Neural cell (in vitro differentiated cells): ENCODE measurements around the gene MTRR. TPM values are rescaled to one million over a fixed set of nuclear protein-coding genes. Genes with fewer than 3 reads are reported as not detected.

Experiments used
- H2AFZ ChIP-seq: fragments of 200-600, 300-800 bp; sonication (generic), shearing (Covaris generic); 2 replicates; pipeline ENCODE4 v1.6.0; 2014; ENCODE audit warnings: low read depth, mild to moderate bottlenecking, antibody characterized with exemption, low read length, moderate library complexity
- H3F3A ChIP-seq: fragments of 200-600 bp; shearing (Covaris generic); 2 replicates; pipeline ENCODE4 v1.6.1; 2016; ENCODE audit warnings: mild to moderate bottlenecking, moderate library complexity, mixed read lengths, antibody characterized with exemption, low read length; ENCODE audit not compliant: insufficient read depth, poor library complexity, severe bottlenecking
- H3K27ac ChIP-seq: fragments of 200-600, 300-800 bp; sonication (generic), shearing (Covaris generic); 2 replicates; pipeline ENCODE4 v1.5.1; 2014; ENCODE audit warnings: mild to moderate bottlenecking, low read length, moderate library complexity
- H3K27me3 ChIP-seq: fragments of 300-800, 200-600 bp; sonication (generic), shearing (Covaris generic); 2 replicates; pipeline ENCODE4 v1.6.0; 2014; ENCODE audit warnings: mild to moderate bottlenecking, low read depth, low read length, moderate library complexity; ENCODE audit not compliant: insufficient read depth
- H3K36me3 ChIP-seq: fragments of 300-800, 200-600 bp; sonication (generic), shearing (Covaris generic); 2 replicates; pipeline ENCODE4 v1.5.1; 2014; ENCODE audit warnings: mild to moderate bottlenecking, antibody characterized with exemption, low read length, moderate library complexity; ENCODE audit not compliant: insufficient read depth
- H3K4me2 ChIP-seq: fragments of 300-800, 200-600 bp; sonication (generic), shearing (Covaris generic); 2 replicates; pipeline ENCODE4 v1.6.0; 2014; ENCODE audit warnings: mild to moderate bottlenecking, low read length
- H3K4me3 ChIP-seq: fragments of 300-800, 200-600 bp; sonication (generic), shearing (Covaris generic); 2 replicates; pipeline ENCODE4 v1.5.1; 2014; ENCODE audit warnings: mild to moderate bottlenecking, low read length, moderate library complexity
- H3K79me2 ChIP-seq: fragments of 200-600 bp; shearing (Covaris generic); replicated peaks from 2 replicates; pipeline ENCODE4 v1.6.0; 2014; ENCODE audit warnings: mild to moderate bottlenecking, low read length, moderate library complexity; ENCODE audit not compliant: insufficient read depth
- H3K9ac ChIP-seq: fragments of 300-800, 200-600 bp; sonication (generic), shearing (Covaris generic); 2 replicates; pipeline ENCODE4 v1.6.1; 2016; ENCODE audit warnings: mild to moderate bottlenecking, low read length, mixed read lengths
- H3K9me2 ChIP-seq: fragments of 200-600 bp; shearing (Covaris generic); 2 replicates; pipeline ENCODE4 v1.6.1; 2016; ENCODE audit warnings: mild to moderate bottlenecking, low read length, mixed read lengths; ENCODE audit not compliant: insufficient read depth
- H3K9me3 ChIP-seq: fragments of 200-600, 300-800 bp; sonication (generic), shearing (Covaris generic); 2 replicates; pipeline ENCODE4 v1.6.1; 2016; ENCODE audit warnings: mild to moderate bottlenecking, mixed run types, low read length, moderate library complexity, mixed read lengths
- H4K20me1 ChIP-seq: fragments of 200-600 bp; shearing (Covaris generic); 2 replicates; pipeline ENCODE4 v1.6.1; 2016; ENCODE audit warnings: mild to moderate bottlenecking, mixed run types; ENCODE audit not compliant: insufficient read depth
- EP300 ChIP-seq: fragments of 450-650 bp; conservative IDR thresholded peaks from 2 replicates; pipeline ENCODE4 v1.6.1; 2014; ENCODE audit warnings: antibody characterized with exemption, mild to moderate bottlenecking, moderate library complexity; ENCODE audit not compliant: poor library complexity, severe bottlenecking
- EZH2 ChIP-seq: fragments of 200-600, 300-800 bp; shearing (Covaris generic), sonication (generic); IDR thresholded peaks from 2 replicates; pipeline ENCODE4 v1.6.1; 2014; ENCODE audit warnings: antibody characterized with exemption, low read length, borderline replicate concordance, mild to moderate bottlenecking; ENCODE audit not compliant: insufficient read depth, poor library complexity, severe bottlenecking
- MXI1 ChIP-seq: fragments of 450-650 bp; conservative IDR thresholded peaks from 2 replicates; pipeline ENCODE4 v1.6.1; 2014; ENCODE audit warnings: antibody characterized with exemption, mild to moderate bottlenecking; ENCODE audit not compliant: poor library complexity, severe bottlenecking
- POLR2AphosphoS5 ChIP-seq: IDR thresholded peaks from 2 replicates; pipeline ENCODE4 v1.6.1; 2012
- RAD21 ChIP-seq: fragments of 450-650 bp; conservative IDR thresholded peaks from 2 replicates; pipeline ENCODE4 v1.6.1; 2014; ENCODE audit warnings: antibody characterized with exemption, mild to moderate bottlenecking, moderate library complexity
- SMC3 ChIP-seq: fragments of 450-650 bp; conservative IDR thresholded peaks from 2 replicates; pipeline ENCODE4 v1.6.1; 2014; ENCODE audit warnings: antibody characterized with exemption, mild to moderate bottlenecking, moderate library complexity; ENCODE audit not compliant: poor library complexity
- TAF1 ChIP-seq: IDR thresholded peaks from 2 replicates; pipeline ENCODE4 v1.6.1; 2012; ENCODE audit warnings: low read depth
- polyA plus RNA-seq: library from polyadenylated mRNA; depleted of rRNA; stranded (reverse); fragments of >200 nt; gene quantifications from 2 replicates; pipeline ENCODE4 v1.2.3, GENCODE V29; 2014
- TF ChIP-seq, protein P1 (sequence below): fragments of 450-650 bp; IDR thresholded peaks from 2 replicates; pipeline ENCODE4 v1.5.1; 2014; ENCODE audit warnings: antibody characterized with exemption, mild to moderate bottlenecking, moderate library complexity; ENCODE audit not compliant: poor library complexity, severe bottlenecking
- TF ChIP-seq, protein P2 (sequence below): IDR thresholded peaks from 2 replicates; pipeline ENCODE4 v1.6.1; 2012; ENCODE audit warnings: borderline replicate concordance

MTRR gene
- polyA plus RNA-seq, 1 donor from 2014 or later, result 34.1 TPM

DNA sequence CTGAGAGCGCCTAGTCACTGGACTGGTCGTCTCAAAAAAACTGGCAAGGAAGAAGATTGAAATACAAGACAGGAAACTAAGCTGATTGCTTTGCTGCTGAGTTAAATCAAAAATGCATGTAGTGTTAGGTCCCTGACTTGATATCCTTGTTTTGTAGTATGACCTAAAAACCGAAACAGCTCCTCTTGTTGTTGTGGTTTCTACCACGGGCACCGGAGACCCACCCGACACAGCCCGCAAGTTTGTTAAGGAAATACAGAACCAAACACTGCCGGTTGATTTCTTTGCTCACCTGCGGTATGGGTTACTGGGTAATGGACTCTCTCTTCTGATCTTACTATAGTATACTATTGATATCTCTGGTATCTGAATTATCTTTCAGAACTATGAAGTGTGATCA, 4.3 kb downstream of the MTRR start:
- Histone ChIP-seq H3K9me2 (no peaks in the 10 kb centered on the region), H3K36me3 (peaks cover 7% of the 10 kb centered on the region), H3K4me3 (no peak overlapping the region), H4K20me1 (no peaks in the 10 kb centered on the region), H3F3A (no peaks in the 10 kb centered on the region), H3K79me2 (peaks cover 32% of the 10 kb centered on the region), H3K27me3 (no peaks in the 10 kb centered on the region), H3K4me2 (no peak overlapping the region), H3K9ac (no peak overlapping the region), H2AFZ (no peak overlapping the region), H3K27ac (no peak overlapping the region), H3K9me3 (no peaks in the 10 kb centered on the region)
- no peak for TF ChIP-seq EZH2
- TF ChIP-seq, protein P1, sequence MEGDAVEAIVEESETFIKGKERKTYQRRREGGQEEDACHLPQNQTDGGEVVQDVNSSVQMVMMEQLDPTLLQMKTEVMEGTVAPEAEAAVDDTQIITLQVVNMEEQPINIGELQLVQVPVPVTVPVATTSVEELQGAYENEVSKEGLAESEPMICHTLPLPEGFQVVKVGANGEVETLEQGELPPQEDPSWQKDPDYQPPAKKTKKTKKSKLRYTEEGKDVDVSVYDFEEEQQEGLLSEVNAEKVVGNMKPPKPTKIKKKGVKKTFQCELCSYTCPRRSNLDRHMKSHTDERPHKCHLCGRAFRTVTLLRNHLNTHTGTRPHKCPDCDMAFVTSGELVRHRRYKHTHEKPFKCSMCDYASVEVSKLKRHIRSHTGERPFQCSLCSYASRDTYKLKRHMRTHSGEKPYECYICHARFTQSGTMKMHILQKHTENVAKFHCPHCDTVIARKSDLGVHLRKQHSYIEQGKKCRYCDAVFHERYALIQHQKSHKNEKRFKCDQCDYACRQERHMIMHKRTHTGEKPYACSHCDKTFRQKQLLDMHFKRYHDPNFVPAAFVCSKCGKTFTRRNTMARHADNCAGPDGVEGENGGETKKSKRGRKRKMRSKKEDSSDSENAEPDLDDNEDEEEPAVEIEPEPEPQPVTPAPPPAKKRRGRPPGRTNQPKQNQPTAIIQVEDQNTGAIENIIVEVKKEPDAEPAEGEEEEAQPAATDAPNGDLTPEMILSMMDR, result no peak
- TF ChIP-seq RAD21, result no peak
- TF ChIP-seq POLR2AphosphoS5, result no peak
- no peak for TF ChIP-seq SMC3
- TF ChIP-seq, protein P2, sequence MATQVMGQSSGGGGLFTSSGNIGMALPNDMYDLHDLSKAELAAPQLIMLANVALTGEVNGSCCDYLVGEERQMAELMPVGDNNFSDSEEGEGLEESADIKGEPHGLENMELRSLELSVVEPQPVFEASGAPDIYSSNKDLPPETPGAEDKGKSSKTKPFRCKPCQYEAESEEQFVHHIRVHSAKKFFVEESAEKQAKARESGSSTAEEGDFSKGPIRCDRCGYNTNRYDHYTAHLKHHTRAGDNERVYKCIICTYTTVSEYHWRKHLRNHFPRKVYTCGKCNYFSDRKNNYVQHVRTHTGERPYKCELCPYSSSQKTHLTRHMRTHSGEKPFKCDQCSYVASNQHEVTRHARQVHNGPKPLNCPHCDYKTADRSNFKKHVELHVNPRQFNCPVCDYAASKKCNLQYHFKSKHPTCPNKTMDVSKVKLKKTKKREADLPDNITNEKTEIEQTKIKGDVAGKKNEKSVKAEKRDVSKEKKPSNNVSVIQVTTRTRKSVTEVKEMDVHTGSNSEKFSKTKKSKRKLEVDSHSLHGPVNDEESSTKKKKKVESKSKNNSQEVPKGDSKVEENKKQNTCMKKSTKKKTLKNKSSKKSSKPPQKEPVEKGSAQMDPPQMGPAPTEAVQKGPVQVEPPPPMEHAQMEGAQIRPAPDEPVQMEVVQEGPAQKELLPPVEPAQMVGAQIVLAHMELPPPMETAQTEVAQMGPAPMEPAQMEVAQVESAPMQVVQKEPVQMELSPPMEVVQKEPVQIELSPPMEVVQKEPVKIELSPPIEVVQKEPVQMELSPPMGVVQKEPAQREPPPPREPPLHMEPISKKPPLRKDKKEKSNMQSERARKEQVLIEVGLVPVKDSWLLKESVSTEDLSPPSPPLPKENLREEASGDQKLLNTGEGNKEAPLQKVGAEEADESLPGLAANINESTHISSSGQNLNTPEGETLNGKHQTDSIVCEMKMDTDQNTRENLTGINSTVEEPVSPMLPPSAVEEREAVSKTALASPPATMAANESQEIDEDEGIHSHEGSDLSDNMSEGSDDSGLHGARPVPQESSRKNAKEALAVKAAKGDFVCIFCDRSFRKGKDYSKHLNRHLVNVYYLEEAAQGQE, result no peak
- TF ChIP-seq EP300, result no peak
- TF ChIP-seq MXI1, result no peak
- TF ChIP-seq TAF1, result no peak

DNA sequence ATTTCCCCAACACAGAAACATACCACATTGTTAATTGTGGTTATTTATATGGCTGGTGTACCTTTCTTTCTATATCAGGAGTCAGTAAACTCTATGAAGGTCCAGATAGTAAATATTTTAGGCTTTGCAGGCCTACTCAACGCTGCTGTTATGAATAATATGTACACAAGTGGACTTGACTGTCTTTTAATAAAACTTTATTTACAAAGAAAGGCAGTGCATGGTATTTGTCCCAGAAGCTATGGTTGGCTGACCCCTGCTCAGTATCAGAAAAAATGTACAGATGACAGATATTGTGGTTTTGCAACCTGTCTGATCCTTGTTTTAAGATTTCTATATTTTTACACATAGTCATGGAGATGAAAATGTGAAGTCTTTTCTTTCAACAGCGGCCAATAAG, 5.7 kb downstream of the MTRR start:
- TF ChIP-seq SMC3 (no peak), RAD21 (no peak), EZH2 (no peak), MXI1 (no peak), POLR2AphosphoS5 (no peak), EP300 (no peak), TAF1 (no peak)
- TF ChIP-seq, protein P2, result no peak
- TF ChIP-seq, protein P1, result no peak
- H3K36me3 ChIP-seq, result peaks cover 7% of the 10 kb centered on the region
- H3F3A ChIP-seq, result no peaks in the 10 kb centered on the region
- H2AFZ ChIP-seq, result no peak overlapping the region
- H3K9me3 ChIP-seq, result no peaks in the 10 kb centered on the region
- no peaks in the 10 kb centered on the region for H3K27me3 ChIP-seq
- no peaks in the 10 kb centered on the region for H3K9me2 ChIP-seq
- H3K4me3 ChIP-seq, result no peak overlapping the region
- H4K20me1 ChIP-seq, result no peaks in the 10 kb centered on the region
- no peak overlapping the region for H3K27ac ChIP-seq
- peaks cover 28% of the 10 kb centered on the region for H3K79me2 ChIP-seq
- H3K4me2 ChIP-seq, result no peak overlapping the region
- H3K9ac ChIP-seq, result no peak overlapping the region
